Stimulated activated CD4-positive, alpha-beta T cell treated with anti-CD3 and anti-CD28 coated beads, Interleukin-4, amount 100 ng/mL, for 1 hour (primary cell): ENCODE results near the gene PLA1A.
A peak's percentile ranks its signal among the peaks of the same experiment; 100 is the strongest.
"Not testable (repeated sequence)": the region's sequence is repeated elsewhere in the genome, so short reads cannot be mapped to it uniquely, and the experiment has no call there.

Source experiments
- DNase-seq: peaks from one replicate; pipeline ENCODE4 v3.0.0-alpha.2; 2020

PLA1A gene

DNA sequence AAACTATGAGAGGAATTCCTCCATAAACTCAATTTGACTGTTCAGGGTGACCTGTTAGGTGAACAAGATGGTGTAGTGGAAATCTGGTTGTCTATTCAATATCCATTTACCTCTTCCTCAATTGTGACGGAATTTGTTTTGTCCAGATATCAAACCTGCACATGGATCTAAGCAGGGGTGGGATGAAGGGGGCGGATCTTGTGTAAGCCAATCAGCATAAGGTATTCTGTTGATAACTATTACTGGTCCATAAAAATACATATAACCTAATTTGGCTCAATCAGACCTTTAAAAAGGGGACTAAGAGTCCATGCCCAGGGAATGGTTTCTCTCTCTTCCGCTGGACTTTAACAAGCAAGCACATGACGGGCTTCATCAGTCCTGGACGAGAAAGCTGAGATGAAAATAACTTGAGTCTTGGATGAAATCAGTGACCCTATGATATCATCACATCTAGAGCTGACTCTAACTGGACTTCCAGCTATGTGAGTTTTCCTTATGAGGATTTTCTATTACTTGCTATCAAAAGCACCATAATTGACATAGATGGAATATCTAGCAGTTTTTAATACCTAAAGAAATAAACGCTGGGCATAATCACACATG, 68.4 kb downstream of the PLA1A start:
- DNase-seq = no peak

- no peak for DNase-seq
Observed at GRCh38 chr3:119669906-119670570, 72.4 kb downstream of the PLA1A start.

- DNase-seq = no peak
Observed at GRCh38 chr3:119672776-119673175, 75.1 kb downstream of the PLA1A start.

GRCh38 chr3:119673875-119674274, 76.2 kb downstream of the PLA1A start:
- no peak for DNase-seq

- no peak for DNase-seq
Observed at GRCh38 chr3:119675188-119675874, 77.6 kb downstream of the PLA1A start.

- DNase-seq = no peak
Observed at GRCh38 chr3:119676020-119676419, 78.3 kb downstream of the PLA1A start.

GRCh38 chr3:119676771-119677640, 79.3 kb downstream of the PLA1A start, which contains the start of gene COX17:
TSS of gene COX17 (minus strand) at chr3:119677406. CDS start at chr3:119677310, 96 bp downstream.
- DNase-seq = peak; percentile 94

- no peak for DNase-seq
Observed at GRCh38 chr3:119677641-119677934, 79.9 kb downstream of the PLA1A start.

DNA sequence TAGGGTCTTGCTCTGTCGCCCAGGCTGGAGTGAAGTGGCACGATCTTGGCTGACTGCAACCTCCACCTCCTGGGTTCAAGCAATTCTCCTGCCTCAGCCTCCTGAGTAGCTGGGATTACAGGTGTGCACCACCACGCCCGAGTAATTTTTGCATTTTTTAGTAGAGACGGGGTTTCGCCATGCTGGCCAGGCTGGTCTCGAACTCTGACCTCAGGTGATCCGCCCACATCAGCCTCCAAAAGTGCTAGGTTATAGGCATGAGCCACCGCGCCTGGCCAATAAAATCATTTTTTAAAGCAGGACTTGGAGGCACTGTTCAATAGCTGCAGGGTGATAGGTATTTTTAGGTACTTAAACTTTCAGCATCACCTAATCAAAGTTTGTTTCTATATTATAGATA, 80.5 kb downstream of the PLA1A start:
- DNase-seq = not testable (repeated sequence)
